Measurements from ENCODE around the gene ARL6IP1.
"Not testable (repeated sequence)": the region's sequence is repeated elsewhere in the genome, so short reads cannot be mapped to it uniquely, and the experiment has no call there.

DNA sequence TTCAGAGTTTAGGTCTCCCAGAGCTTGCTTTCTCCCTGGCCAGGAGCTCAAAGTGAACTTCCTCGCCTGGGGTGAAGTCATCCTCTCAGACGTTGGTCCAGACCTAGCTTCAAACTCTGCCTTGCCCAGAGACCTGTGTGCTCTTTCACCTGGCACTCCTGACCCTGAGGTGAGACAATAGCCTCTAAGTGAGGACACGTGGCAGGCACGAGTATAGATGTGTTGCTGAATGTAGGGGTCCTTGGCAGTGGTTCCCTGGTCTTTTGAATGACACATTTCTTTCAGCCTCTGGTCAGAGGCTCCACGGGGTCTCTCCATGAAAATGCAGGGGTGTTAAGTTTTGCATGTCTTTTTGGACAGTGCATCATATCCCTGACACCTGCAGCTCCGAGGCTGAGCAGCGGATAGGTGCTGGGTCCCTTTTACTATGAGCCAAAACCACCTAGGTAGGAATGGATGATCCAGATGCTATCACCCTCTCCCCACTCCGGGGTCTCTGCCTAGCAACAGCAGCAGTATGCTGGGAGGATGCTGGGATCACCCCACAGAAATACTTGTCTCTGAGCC is 20.8 kb downstream of the ARL6IP1 start:
- TF ChIP-seq TOX (CRISPR knock-in tag; IDR thresholded peaks at IDR 0.05; ENCODE audit: borderline replicate concordance); ZNF70 (CRISPR knock-in tag; IDR thresholded peaks at IDR 0.05); OSR1 (CRISPR knock-in tag; IDR thresholded peaks at IDR 0.05); ZNF565 (CRISPR knock-in tag; conservative IDR thresholded peaks at IDR 0.05; ENCODE audit: low read depth); CSDC2 (CRISPR knock-in tag; IDR thresholded peaks at IDR 0.05); TCF4 (CRISPR knock-in tag; IDR thresholded peaks at IDR 0.05; ENCODE audit: borderline replicate concordance); ARNTL (CRISPR knock-in tag; IDR thresholded peaks at IDR 0.05; ENCODE audit: borderline replicate concordance, low read depth); PPARA (CRISPR knock-in tag; IDR thresholded peaks at IDR 0.05; ENCODE audit: borderline replicate concordance); SNAI2 (CRISPR knock-in tag; IDR thresholded peaks at IDR 0.05): not testable (repeated sequence)
- TF ChIP-seq, protein P1, sequence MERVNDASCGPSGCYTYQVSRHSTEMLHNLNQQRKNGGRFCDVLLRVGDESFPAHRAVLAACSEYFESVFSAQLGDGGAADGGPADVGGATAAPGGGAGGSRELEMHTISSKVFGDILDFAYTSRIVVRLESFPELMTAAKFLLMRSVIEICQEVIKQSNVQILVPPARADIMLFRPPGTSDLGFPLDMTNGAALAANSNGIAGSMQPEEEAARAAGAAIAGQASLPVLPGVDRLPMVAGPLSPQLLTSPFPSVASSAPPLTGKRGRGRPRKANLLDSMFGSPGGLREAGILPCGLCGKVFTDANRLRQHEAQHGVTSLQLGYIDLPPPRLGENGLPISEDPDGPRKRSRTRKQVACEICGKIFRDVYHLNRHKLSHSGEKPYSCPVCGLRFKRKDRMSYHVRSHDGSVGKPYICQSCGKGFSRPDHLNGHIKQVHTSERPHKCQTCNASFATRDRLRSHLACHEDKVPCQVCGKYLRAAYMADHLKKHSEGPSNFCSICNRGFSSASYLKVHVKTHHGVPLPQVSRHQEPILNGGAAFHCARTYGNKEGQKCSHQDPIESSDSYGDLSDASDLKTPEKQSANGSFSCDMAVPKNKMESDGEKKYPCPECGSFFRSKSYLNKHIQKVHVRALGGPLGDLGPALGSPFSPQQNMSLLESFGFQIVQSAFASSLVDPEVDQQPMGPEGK (CRISPR knock-in tag; IDR thresholded peaks at IDR 0.05; ENCODE audit: borderline replicate concordance): not testable (repeated sequence)
- TF ChIP-seq, protein P2, sequence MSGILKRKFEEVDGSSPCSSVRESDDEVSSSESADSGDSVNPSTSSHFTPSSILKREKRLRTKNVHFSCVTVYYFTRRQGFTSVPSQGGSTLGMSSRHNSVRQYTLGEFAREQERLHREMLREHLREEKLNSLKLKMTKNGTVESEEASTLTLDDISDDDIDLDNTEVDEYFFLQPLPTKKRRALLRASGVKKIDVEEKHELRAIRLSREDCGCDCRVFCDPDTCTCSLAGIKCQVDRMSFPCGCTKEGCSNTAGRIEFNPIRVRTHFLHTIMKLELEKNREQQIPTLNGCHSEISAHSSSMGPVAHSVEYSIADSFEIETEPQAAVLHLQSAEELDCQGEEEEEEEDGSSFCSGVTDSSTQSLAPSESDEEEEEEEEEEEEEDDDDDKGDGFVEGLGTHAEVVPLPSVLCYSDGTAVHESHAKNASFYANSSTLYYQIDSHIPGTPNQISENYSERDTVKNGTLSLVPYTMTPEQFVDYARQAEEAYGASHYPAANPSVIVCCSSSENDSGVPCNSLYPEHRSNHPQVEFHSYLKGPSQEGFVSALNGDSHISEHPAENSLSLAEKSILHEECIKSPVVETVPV (CRISPR knock-in tag; IDR thresholded peaks at IDR 0.05): not testable (repeated sequence)
- TF ChIP-seq, protein P3, sequence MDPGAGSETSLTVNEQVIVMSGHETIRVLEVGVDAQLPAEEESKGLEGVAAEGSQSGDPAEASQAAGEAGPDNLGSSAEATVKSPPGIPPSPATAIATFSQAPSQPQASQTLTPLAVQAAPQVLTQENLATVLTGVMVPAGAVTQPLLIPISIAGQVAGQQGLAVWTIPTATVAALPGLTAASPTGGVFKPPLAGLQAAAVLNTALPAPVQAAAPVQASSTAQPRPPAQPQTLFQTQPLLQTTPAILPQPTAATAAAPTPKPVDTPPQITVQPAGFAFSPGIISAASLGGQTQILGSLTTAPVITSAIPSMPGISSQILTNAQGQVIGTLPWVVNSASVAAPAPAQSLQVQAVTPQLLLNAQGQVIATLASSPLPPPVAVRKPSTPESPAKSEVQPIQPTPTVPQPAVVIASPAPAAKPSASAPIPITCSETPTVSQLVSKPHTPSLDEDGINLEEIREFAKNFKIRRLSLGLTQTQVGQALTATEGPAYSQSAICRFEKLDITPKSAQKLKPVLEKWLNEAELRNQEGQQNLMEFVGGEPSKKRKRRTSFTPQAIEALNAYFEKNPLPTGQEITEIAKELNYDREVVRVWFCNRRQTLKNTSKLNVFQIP (CRISPR knock-in tag; IDR thresholded peaks at IDR 0.05; ENCODE audit: borderline replicate concordance, low read depth): not testable (repeated sequence)
